Body of pancreas (tissue), 4 donors: ENCODE data around the gene PSG3. TPM values are rescaled to one million over a fixed set of nuclear protein-coding genes. Genes with fewer than 3 reads are reported as not detected.
"Not testable (repeated sequence)": the region's sequence is repeated elsewhere in the genome, so short reads cannot be mapped to it uniquely, and the experiment has no call there.

ENCODE experiments used
- ATAC-seq: fragments of 150-250 bp; one replicate; pipeline ENCODE4 v1.9.1; 2016
- DNase-seq, 4 donors: peaks; one replicate each; pipeline ENCODE4 v3.0.0-alpha.2; 2019
- H3K27ac ChIP-seq, 4 donors: fragments of 200-600 bp; sonication (generic); 1 replicate in 3 of 4; 2 replicates in 1 of 4; pipeline versions ENCODE4 v1.5.1 to v1.6.1; 2016 to 2019; ENCODE audit warnings: mild to moderate bottlenecking in 1 of 4, mixed read lengths in 1 of 4, moderate library complexity in 1 of 4
- H3K27me3 ChIP-seq, 2 donors: fragments of 200-600 bp; sonication (generic); one replicate each; pipeline ENCODE4 v1.6.0; 2016; ENCODE audit warnings: mild to moderate bottlenecking in 1 of 2
- H3K36me3 ChIP-seq, 2 donors: fragments of 200-600 bp; sonication (generic); replicated peaks in 1 of 2; 2 replicates each; pipeline ENCODE4 v1.5.1; 2016; ENCODE audit warnings: low read depth in 2 of 2; ENCODE audit not compliant: insufficient read depth in 1 of 2
- H3K4me1 ChIP-seq: fragments of 200-600 bp; sonication (generic); one replicate; pipeline ENCODE4 v1.6.0; 2016
- H3K4me3 ChIP-seq, 2 donors: fragments of 200-600 bp; sonication (generic); 1 replicate in 1 of 2; 2 replicates in 1 of 2; pipeline ENCODE4 v1.5.1; 2016 to 2019
- H3K9me3 ChIP-seq, 3 donors: fragments of 200-600 bp; sonication (generic); 1 replicate in 2 of 3; 2 replicates in 1 of 3; pipeline ENCODE4 v1.5.1; 2016
- CTCF ChIP-seq, 7 experiments: fragments of 450-650 bp in 4 of 7; fragments of 200-600 bp in 3 of 7; sonication (generic) in 3 of 7; IDR thresholded peaks; one replicate each; pipeline ENCODE4 v1.5.1; 2016 to 2019; ENCODE audit warnings: antibody characterized with exemption in 7 of 7
- POLR2A ChIP-seq, 3 donors: fragments of 450-650 bp; IDR thresholded peaks; one replicate each; pipeline ENCODE4 v1.6.1; 2016; ENCODE audit warnings: antibody characterized with exemption in 3 of 3, mild to moderate bottlenecking in 2 of 3
- WGBS, 2 donors: methylation state at CpG; one replicate each; pipeline ENCODE4 v1.1.5; 2017; 5-methylcytosine and 5-hydroxymethylcytosine counted together
- intact Hi-C: fragments of 100-400 bp; cut with DNase I; formaldehyde crosslinking; loops from one replicate; pipeline ENCODE4 v1.15.1; 2023
- total RNA-seq, 2 donors: library from RNA; depleted of rRNA; stranded (reverse); fragments of >200 nt; gene quantifications; one replicate each; pipeline ENCODE4 v1.1.0, GENCODE V29; 2016

The PSG3 gene
- total RNA-seq, 2 donors from 2014 or later: not detected

GRCh38 chr19:42695811-42696503 is 44.3 kb downstream of the PSG3 start:
- Histone ChIP-seq H3K27ac (no peak overlapping the region), H3K4me3 (no peak overlapping the region), H3K4me1 (no peaks in the 10 kb centered on the region), H3K27me3 (peaks cover 0 to 6% of the 10 kb centered on the region in 2 donors), H3K36me3 (no peaks in the 10 kb centered on the region), H3K9me3 (peaks cover 0 to 8% (median 0%) of the 10 kb centered on the region in 3 donors)
- 48 to 53% methylated on average over 12 of the region's 12 CpGs for WGBS, 2 donors
- intact Hi-C loops: no loop called here
- ATAC-seq: no peak
- TF ChIP-seq POLR2A (IDR thresholded peaks at IDR 0.05) (no peak), CTCF (IDR thresholded peaks at IDR 0.05) (no peak)
- no peak for DNase-seq

DNA sequence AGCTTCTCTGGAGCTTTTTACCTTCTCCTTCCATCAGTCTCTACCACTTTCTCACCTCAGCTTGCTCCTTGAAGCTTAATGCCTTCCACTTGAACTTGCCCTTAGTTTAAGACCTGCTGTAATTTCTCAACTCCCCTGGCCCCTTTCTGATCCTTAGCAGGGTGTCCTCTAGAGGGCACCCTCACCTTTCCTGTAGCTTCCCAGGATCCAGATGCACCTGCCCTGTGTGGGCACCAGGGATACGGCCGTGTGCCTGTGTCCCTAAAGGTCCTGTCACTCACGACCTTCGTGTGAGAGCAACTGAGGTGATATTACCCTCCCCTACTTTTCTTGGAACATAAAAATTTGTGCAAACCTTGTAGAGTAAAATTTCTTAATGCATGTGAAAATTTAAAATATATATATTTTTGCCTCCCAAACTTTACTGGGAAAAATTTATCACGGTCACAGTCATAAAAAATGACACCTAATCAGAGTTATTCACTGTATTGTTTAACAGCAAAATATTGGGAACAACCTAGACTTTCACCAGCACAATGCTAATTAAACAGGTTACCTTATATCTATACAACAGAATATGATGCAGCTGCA is 46.4 kb downstream of the PSG3 start:
- Histone ChIP-seq H3K4me1 (no peaks in the 10 kb centered on the region), H3K27me3 (peaks cover 0 to 6% of the 10 kb centered on the region in 2 donors), H3K27ac (no peak overlapping the region), H3K36me3 (no peaks in the 10 kb centered on the region), H3K4me3 (no peak overlapping the region), H3K9me3 (peaks cover 0 to 8% (median 0%) of the 10 kb centered on the region in 3 donors)
- DNase-seq (peak; percentile 25 to 52 (median 34)), ATAC-seq (peak; percentile 35)
- WGBS, 2 donors: 12 to 15% methylated on average over 5 of the region's 5 CpGs
- TF ChIP-seq CTCF (IDR thresholded peaks at IDR 0.05) (peak; percentile 33 to 65 (median 53)), POLR2A (IDR thresholded peaks at IDR 0.05) (no peak)
- intact Hi-C loops: no loop called here

DNA sequence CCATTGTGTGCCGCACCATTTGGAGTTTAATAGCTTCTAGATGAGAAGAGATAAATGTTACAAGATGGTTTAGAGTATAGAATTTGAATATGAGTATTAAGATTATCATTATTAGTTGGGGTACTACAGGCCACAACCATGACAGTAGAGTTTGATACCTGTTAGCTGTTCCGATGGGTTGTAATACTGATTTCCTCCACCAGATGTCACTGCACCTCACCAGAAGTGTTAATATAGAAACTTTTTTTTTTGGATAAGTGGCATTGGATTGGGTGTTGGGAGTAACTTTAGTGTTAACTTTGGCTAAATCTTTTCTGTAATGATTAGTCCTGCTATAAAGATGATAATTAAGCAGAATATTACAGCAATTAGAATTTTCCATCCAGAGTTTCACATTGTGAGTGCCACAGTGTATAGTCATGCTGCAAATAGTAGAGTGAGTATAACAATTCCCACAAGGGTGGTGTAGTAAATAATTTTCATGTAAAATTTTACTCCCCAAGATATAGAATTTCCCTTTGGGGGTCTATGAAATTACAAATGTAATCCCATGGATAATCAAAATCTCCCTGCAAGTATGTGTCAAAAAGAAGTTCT is 56.3 kb downstream of the PSG3 start:
- H3K4me3 ChIP-seq: no peak overlapping the region
- TF ChIP-seq CTCF (IDR thresholded peaks at IDR 0.05) (peak in 4 of 7 experiments; percentile 23 to 28 (median 27)), POLR2A (IDR thresholded peaks at IDR 0.05) (no peak)
- no peak for ATAC-seq
- no peaks in the 10 kb centered on the region for H3K27me3 ChIP-seq
- no peaks in the 10 kb centered on the region for H3K36me3 ChIP-seq
- H3K4me1 ChIP-seq: no peaks in the 10 kb centered on the region
- intact Hi-C loops: no loop called here
- DNase-seq: no peak
- H3K27ac ChIP-seq: no peak overlapping the region
- H3K9me3 ChIP-seq: peaks cover 0 to 6% (median 0%) of the 10 kb centered on the region in 3 donors
- WGBS, 2 donors: 66 to 73% methylated on average over 2 of the region's 2 CpGs

DNA sequence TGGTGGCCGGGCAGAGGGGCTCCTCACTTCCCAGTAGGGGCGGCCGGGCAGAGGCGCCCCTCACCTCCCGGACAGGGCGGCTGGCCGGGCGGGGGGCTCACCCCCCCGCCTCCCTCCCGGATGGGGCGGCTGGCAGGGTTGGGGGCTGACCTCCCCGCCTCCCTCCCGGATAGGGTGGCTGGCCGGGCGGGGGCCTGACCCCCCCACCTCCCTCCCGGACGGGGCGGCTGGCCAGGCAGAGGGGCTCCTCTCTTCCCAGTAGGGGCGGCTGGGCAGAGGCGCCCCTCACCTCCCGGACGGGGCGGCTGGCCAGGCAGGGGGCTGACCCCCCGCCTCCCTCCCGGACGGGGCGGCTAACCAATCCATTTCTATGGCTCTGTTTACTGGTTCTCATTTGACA is 64.0 kb downstream of the PSG3 start:
- H3K27me3 ChIP-seq, H3K4me1 ChIP-seq, intact Hi-C loops, H3K36me3 ChIP-seq, H3K27ac ChIP-seq, H3K9me3 ChIP-seq, H3K4me3 ChIP-seq, ATAC-seq, DNase-seq: not testable (repeated sequence)
- 84 to 89% methylated on average over 5 to 12 of the region's 27 CpGs for WGBS, 2 donors

DNA sequence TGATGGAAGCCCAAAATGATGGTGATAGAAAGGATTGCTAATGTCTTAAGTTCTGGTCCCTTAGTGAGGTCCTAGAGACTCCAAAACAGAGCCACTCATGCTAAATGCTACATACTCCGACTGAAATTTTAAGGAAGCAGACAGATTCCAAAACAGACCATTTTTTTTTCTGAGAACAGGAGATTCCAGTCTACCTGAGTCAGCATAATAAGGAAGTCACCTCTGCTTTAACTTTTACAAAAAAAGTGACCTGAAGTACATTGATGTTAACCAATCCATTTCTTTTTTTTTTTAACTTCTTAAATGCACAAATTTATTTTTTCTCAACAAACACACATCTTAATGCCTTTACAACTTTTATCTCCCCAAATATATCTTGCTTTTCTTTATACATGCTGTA is 65.7 kb downstream of the PSG3 start:
- intact Hi-C loops, H3K4me3 ChIP-seq, H3K36me3 ChIP-seq, H3K27me3 ChIP-seq, H3K27ac ChIP-seq, ATAC-seq, H3K4me1 ChIP-seq, DNase-seq, H3K9me3 ChIP-seq: not testable (repeated sequence)
- WGBS, 2 donors: 38 to 68% methylated on average over 1 of the region's 1 CpG

Other genes with a start within 250 kb of the PSG3 start
- gene CEACAM1, start 212.0 kb downstream of the PSG3 start, total RNA-seq: 1 to 10 TPM; 1.8 to 2.3 TPM
- not detected for gene CEACAM8, start 145.6 kb downstream of the PSG3 start, total RNA-seq
- not detected for gene PSG8, start 25.2 kb upstream of the PSG3 start, total RNA-seq
- gene PSG1, start 139.2 kb upstream of the PSG3 start, total RNA-seq: not detected
- gene PSG6, start 177.4 kb upstream of the PSG3 start, total RNA-seq: not detected
- gene PSG7, start 196.7 kb upstream of the PSG3 start, total RNA-seq: not detected